GM11168 (cell line): ENCODE results near the gene SIK3.

Source experiments
- in situ Hi-C: fragments of 300-500 bp; cut with MboI; formaldehyde crosslinking; loops from one replicate; pipeline ENCODE4 v1.12.0; 2022; ENCODE audit warnings: low sequenced_read_pairs; ENCODE audit not compliant: unreplicated experiment

The SIK3 gene

GRCh38 chr11:116939499-116939898 lies 158.7 kb downstream of the SIK3 start:
- in situ Hi-C loops: no loop called here

GRCh38 chr11:116938471-116939070 lies 159.7 kb downstream of the SIK3 start:
- in situ Hi-C loops: no loop called here

GRCh38 chr11:116936754-116937446 lies 161.3 kb downstream of the SIK3 start:
- in situ Hi-C loops: no loop called here

- in situ Hi-C loops: no loop called here
These were observed 162.7 kb downstream of the SIK3 start for GRCh38 chr11:116935514-116935913.

- in situ Hi-C loops: no loop called here
These were observed 163.1 kb downstream of the SIK3 start for GRCh38 chr11:116935089-116935488.

GRCh38 chr11:116933961-116934360 lies 164.3 kb downstream of the SIK3 start:
- in situ Hi-C loops: no loop called here

- in situ Hi-C loops: no loop called here
These were observed 166.0 kb downstream of the SIK3 start for GRCh38 chr11:116932181-116932580.

- in situ Hi-C loops: no loop called here
These were observed 166.8 kb downstream of the SIK3 start for GRCh38 chr11:116931206-116931953.

- in situ Hi-C loops: no loop called here
These were observed 167.6 kb downstream of the SIK3 start for GRCh38 chr11:116930586-116930985.

- in situ Hi-C loops: no loop called here
These were observed 168.1 kb downstream of the SIK3 start for GRCh38 chr11:116930177-116930576.

GRCh38 chr11:116929414-116930090 lies 168.7 kb downstream of the SIK3 start:
- in situ Hi-C loops: no loop called here

GRCh38 chr11:116928845-116929244 lies 169.4 kb downstream of the SIK3 start:
- in situ Hi-C loops: no loop called here

- in situ Hi-C loops: no loop called here
These were observed 170.0 kb downstream of the SIK3 start for GRCh38 chr11:116928102-116928777.

GRCh38 chr11:116927163-116927974 lies 170.9 kb downstream of the SIK3 start:
- in situ Hi-C loops: no loop called here

- in situ Hi-C loops: no loop called here
These were observed 173.2 kb downstream of the SIK3 start for GRCh38 chr11:116925050-116925449.

- in situ Hi-C loops: no loop called here
These were observed 179.1 kb downstream of the SIK3 start for GRCh38 chr11:116918925-116919655.

- in situ Hi-C loops: no loop called here
These were observed 180.6 kb downstream of the SIK3 start for GRCh38 chr11:116917632-116918031.

- in situ Hi-C loops: no loop called here
These were observed 181.3 kb downstream of the SIK3 start for GRCh38 chr11:116916886-116917285.

- in situ Hi-C loops: no loop called here
These were observed 182.2 kb downstream of the SIK3 start for GRCh38 chr11:116916052-116916451.
